ENCODE data around the gene SHANK2.

DNA sequence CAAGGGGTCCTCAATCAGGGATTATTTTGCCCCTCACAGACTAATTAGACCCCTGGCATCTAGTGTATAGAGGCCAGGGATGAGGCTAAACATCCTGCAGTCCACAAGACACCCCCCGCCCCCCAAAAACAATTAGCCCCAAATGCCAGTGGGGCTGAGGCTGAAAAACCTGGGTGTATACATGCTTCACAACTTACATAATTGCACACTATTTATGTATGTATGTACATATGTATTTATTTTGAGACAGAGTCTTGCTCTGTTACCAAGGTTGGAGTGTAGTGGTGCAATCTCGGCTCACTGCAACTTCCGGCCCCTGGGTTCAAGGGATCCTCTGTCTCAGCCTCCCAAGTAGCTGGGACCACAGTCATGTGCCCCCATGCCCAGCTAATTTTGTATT is 28.8 kb upstream of the SHANK2 start:
- TF ChIP-seq CTCF (conservative IDR thresholded peaks at IDR 0.05 in 1 of 2, IDR thresholded peaks at IDR 0.05 in 1 of 2; ENCODE audit: extremely low read depth in 1 of 2, insufficient read depth in 1 of 2, low read depth in 1 of 2, low read length in 2 of 2) (no peak), EZH2 (IDR thresholded peaks at IDR 0.05; ENCODE audit: borderline replicate concordance, low read length) (no peak)

All from mammary epithelial cell (primary cell).